Measurements from ENCODE around the gene NRDE2. TPM values are rescaled to one million over a fixed set of nuclear protein-coding genes. Genes with fewer than 3 reads are reported as not detected.

NRDE2 gene
- total RNA-seq, 6 experiments from 2014 or later: 7.9 to 16.3 (median 13.8) TPM

GRCh38 chr14:90275820-90276219 lies 55.9 kb downstream of the NRDE2 start:
- Histone ChIP-seq H3K4me3 (no peak overlapping the region), H3K4me1 (peaks cover 0 to 7% (median 3%) of the 10 kb centered on the region in 4 donors), H3K9me3 (no peaks in the 10 kb centered on the region), H3K27me3 (no peaks in the 10 kb centered on the region), H3K27ac (no peak overlapping the region), H3K36me3 (peaks cover 0 to 38% (median 9%) of the 10 kb centered on the region in 4 donors)
- DNase-seq: peak in 1 of 3 donors; percentile 42
- TF ChIP-seq, protein P1, sequence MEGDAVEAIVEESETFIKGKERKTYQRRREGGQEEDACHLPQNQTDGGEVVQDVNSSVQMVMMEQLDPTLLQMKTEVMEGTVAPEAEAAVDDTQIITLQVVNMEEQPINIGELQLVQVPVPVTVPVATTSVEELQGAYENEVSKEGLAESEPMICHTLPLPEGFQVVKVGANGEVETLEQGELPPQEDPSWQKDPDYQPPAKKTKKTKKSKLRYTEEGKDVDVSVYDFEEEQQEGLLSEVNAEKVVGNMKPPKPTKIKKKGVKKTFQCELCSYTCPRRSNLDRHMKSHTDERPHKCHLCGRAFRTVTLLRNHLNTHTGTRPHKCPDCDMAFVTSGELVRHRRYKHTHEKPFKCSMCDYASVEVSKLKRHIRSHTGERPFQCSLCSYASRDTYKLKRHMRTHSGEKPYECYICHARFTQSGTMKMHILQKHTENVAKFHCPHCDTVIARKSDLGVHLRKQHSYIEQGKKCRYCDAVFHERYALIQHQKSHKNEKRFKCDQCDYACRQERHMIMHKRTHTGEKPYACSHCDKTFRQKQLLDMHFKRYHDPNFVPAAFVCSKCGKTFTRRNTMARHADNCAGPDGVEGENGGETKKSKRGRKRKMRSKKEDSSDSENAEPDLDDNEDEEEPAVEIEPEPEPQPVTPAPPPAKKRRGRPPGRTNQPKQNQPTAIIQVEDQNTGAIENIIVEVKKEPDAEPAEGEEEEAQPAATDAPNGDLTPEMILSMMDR (IDR thresholded peaks at IDR 0.05): no peak
- TF ChIP-seq POLR2A (IDR thresholded peaks at IDR 0.05): no peak
- intact Hi-C loops (cut with DNase I): no loop called here
- ATAC-seq: no peak
- 79% methylated on average over 8 of the region's 8 CpGs for WGBS (ENCODE audit: insufficient coverage, low coverage, low lambda C conversion rate, missing lambda C conversion rate)

DNA sequence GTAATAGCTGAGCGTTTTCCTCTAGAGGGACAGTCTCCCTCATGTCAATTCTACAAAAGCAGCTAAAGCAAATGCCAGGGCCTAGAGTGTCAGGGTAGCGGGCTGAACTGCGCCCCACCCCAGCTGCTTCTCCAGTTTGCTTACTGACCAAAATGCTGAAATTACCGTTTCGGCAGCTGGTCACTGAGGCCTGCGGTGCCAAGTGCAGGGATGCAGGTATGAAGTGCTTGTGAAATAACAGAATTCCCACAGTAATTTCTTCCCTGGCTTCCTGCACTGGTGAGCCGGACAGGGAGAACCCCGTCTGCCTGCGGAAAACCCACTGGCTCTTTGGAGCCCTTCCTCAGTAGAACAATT lies 56.3 kb downstream of the NRDE2 start:
- Histone ChIP-seq H3K4me1 (peaks cover 0 to 7% (median 3%) of the 10 kb centered on the region in 4 donors), H3K27ac (no peak overlapping the region)

GRCh38 chr14:90274808-90275457 lies 56.8 kb downstream of the NRDE2 start:
- 57% methylated on average over 6 of the region's 8 CpGs for WGBS (ENCODE audit: insufficient coverage, low coverage, low lambda C conversion rate, missing lambda C conversion rate)
- Histone ChIP-seq H3K9me3 (no peaks in the 10 kb centered on the region), H3K4me1 (peaks cover 0 to 7% (median 3%) of the 10 kb centered on the region in 4 donors), H3K36me3 (peaks cover 0 to 45% (median 15%) of the 10 kb centered on the region in 4 donors), H3K27me3 (no peaks in the 10 kb centered on the region), H3K4me3 (no peak overlapping the region), H3K27ac (no peak overlapping the region)
- TF ChIP-seq POLR2A (IDR thresholded peaks at IDR 0.05): no peak
- ATAC-seq: peak in 3 of 4 donors; percentile 22 to 58 (median 42)
- DNase-seq: peak in 1 of 3 donors; percentile 33
- intact Hi-C loops (cut with DNase I): no loop called here

More for the DNA sequence above, 56.3 kb downstream of the NRDE2 start:
- peaks cover 0 to 40% (median 12%) of the 10 kb centered on the region in 4 donors for H3K36me3 ChIP-seq
- intact Hi-C loops (cut with DNase I): no loop called here
- TF ChIP-seq, protein P1 (IDR thresholded peaks at IDR 0.05): no peak
- H3K4me3 ChIP-seq: no peak overlapping the region
- no peaks in the 10 kb centered on the region for H3K27me3 ChIP-seq
- WGBS (ENCODE audit: insufficient coverage, low coverage, low lambda C conversion rate, missing lambda C conversion rate): 59% methylated on average over 8 of the region's 9 CpGs
- ATAC-seq: no peak
- H3K9me3 ChIP-seq: no peaks in the 10 kb centered on the region
- DNase-seq: peak in 1 of 3 donors; percentile 40

- no peak for DNase-seq
Measured at GRCh38 chr14:90274019-90274418, 57.7 kb downstream of the NRDE2 start.

DNA sequence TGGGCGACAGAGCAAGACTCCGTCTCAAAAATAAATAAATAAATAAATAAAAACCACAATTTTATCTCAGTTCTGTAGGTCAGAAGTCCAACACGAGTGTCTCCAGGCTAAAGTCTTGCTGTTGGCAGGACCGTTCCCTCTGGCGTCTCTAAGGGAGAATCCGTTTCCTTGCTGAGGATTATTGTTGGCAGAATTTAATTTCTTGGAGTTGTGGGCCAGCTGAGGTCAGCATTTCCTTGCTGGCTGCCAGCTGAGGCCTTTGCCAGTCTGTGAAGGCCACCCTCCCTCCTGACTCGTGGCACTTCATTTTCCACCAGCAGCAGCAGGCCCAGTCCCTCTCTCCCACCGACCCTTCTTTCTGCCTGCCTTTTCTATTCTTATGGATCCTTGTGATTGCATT lies 58.2 kb downstream of the NRDE2 start:
- H3K27me3 ChIP-seq: no peaks in the 10 kb centered on the region
- no peak for ATAC-seq
- no peaks in the 10 kb centered on the region for H3K9me3 ChIP-seq
- no peak overlapping the region for H3K27ac ChIP-seq
- peaks cover 0 to 59% (median 18%) of the 10 kb centered on the region in 4 donors for H3K36me3 ChIP-seq
- TF ChIP-seq POLR2A (IDR thresholded peaks at IDR 0.05): no peak
- no peaks in the 10 kb centered on the region for H3K4me1 ChIP-seq
- WGBS (ENCODE audit: insufficient coverage, low coverage, low lambda C conversion rate, missing lambda C conversion rate): 67% methylated on average over 8 of the region's 8 CpGs
- intact Hi-C loops (cut with DNase I): no loop called here
- no peak for DNase-seq
- H3K4me3 ChIP-seq: no peak overlapping the region

More at GRCh38 chr14:90274019-90274418, 57.7 kb downstream of the NRDE2 start:
- Histone ChIP-seq H3K27ac (no peak overlapping the region), H3K27me3 (no peaks in the 10 kb centered on the region), H3K9me3 (no peaks in the 10 kb centered on the region), H3K4me1 (peaks cover 0 to 4% (median 2%) of the 10 kb centered on the region in 4 donors), H3K36me3 (peaks cover 0 to 54% (median 15%) of the 10 kb centered on the region in 4 donors), H3K4me3 (no peak overlapping the region)
- 79% methylated on average over 8 of the region's 9 CpGs for WGBS (ENCODE audit: insufficient coverage, low coverage, low lambda C conversion rate, missing lambda C conversion rate)
- intact Hi-C loops (cut with DNase I): no loop called here
- no peak for TF ChIP-seq POLR2A (IDR thresholded peaks at IDR 0.05)
- no peak for ATAC-seq

GRCh38 chr14:90272523-90272922 lies 59.2 kb downstream of the NRDE2 start:
- 74% methylated on average over 7 of the region's 10 CpGs for WGBS (ENCODE audit: insufficient coverage, low coverage, low lambda C conversion rate, missing lambda C conversion rate)
- intact Hi-C loops (cut with DNase I): no loop called here
- TF ChIP-seq POLR2A (IDR thresholded peaks at IDR 0.05): no peak
- TF ChIP-seq, protein P1 (IDR thresholded peaks at IDR 0.05): no peak
- Histone ChIP-seq H3K4me3 (no peak overlapping the region), H3K4me1 (no peaks in the 10 kb centered on the region), H3K27ac (no peak overlapping the region), H3K9me3 (no peaks in the 10 kb centered on the region), H3K36me3 (peaks cover 0 to 62% (median 24%) of the 10 kb centered on the region in 4 donors), H3K27me3 (no peaks in the 10 kb centered on the region)
- ATAC-seq (peak in 2 of 4 donors; percentile 24 to 38), DNase-seq (no peak)
